ENCODE data around the gene ABHD17C. TPM values are rescaled to one million over a fixed set of nuclear protein-coding genes. Genes with fewer than 3 reads are reported as not detected.

ABHD17C gene
- polyA plus RNA-seq, 1 donor (not counting 4 experiments of a cell fraction or from before 2014, with no cell fraction given), result 23.3 TPM

- H3K9ac ChIP-seq (ENCODE audit: control insufficient read depth, extremely low read depth, insufficient read depth, low read length), result no peak overlapping the region
- no peaks in the 10 kb centered on the region for H3K4me1 ChIP-seq (ENCODE audit: control insufficient read depth, extremely low read depth, insufficient read depth, low read length)
- no peaks in the 10 kb centered on the region for H3K9me3 ChIP-seq (ENCODE audit: control insufficient read depth, low read depth, low read length)
- FAIRE-seq (no peak), DNase-seq (ENCODE audit: low read depth, low spot score) (no peak)
- H3K27me3 ChIP-seq (ENCODE audit: control insufficient read depth, extremely low read depth, insufficient read depth, low read length), result no peaks in the 10 kb centered on the region
- no peak overlapping the region for H3K27ac ChIP-seq (ENCODE audit: control insufficient read depth, insufficient read depth, low read length)
- no peaks in the 10 kb centered on the region for H4K20me1 ChIP-seq (ENCODE audit: control insufficient read depth, extremely low read depth, insufficient read depth, low read length)
- dilution Hi-C loops (cut with MboI; ENCODE audit: extremely low pct_ligation_motif_present, low sequenced_read_pairs), result no loop called here
- H3K36me3 ChIP-seq (ENCODE audit: control insufficient read depth in 2 of 2, extremely low read depth in 1 of 2, insufficient read depth in 2 of 2, low read length in 2 of 2), result no peaks in the 10 kb centered on the region
- TF ChIP-seq CTCF (optimal IDR thresholded peaks at IDR 0.05 in 1 of 3, IDR thresholded peaks at IDR 0.05 in 1 of 3, conservative IDR thresholded peaks at IDR 0.05 in 1 of 3; ENCODE audit: extremely low read depth in 1 of 3, insufficient read depth in 2 of 3, low read length in 3 of 3), result no peak
- TF ChIP-seq EZH2 (IDR thresholded peaks at IDR 0.05; ENCODE audit: low read length), result no peak
- H3K9me1 ChIP-seq (ENCODE audit: control insufficient read depth, extremely low read depth, insufficient read depth, low read length), result no peaks in the 10 kb centered on the region
- no peak overlapping the region for H2AFZ ChIP-seq (ENCODE audit: control insufficient read depth, low read length)
- no peak overlapping the region for H3K4me3 ChIP-seq (ENCODE audit: control insufficient read depth in 2 of 3, extremely low read depth in 1 of 3, insufficient read depth in 2 of 3, low read depth in 1 of 3, low read length in 3 of 3)
- no peak overlapping the region for H3K4me2 ChIP-seq (ENCODE audit: control insufficient read depth, extremely low read depth, insufficient read depth, low read depth, low read length)
- H3K79me2 ChIP-seq (ENCODE audit: control insufficient read depth, insufficient read depth, low read length), result no peaks in the 10 kb centered on the region
These were observed 103.8 kb downstream of the ABHD17C start for GRCh38 chr15:80798911-80799310.

GRCh38 chr15:80800067-80800466 is 105.0 kb downstream of the ABHD17C start:
- Histone ChIP-seq H3K4me2 (ENCODE audit: control insufficient read depth, extremely low read depth, insufficient read depth, low read depth, low read length) (no peak overlapping the region), H3K9me1 (ENCODE audit: control insufficient read depth, extremely low read depth, insufficient read depth, low read length) (no peaks in the 10 kb centered on the region), H3K79me2 (ENCODE audit: control insufficient read depth, insufficient read depth, low read length) (no peaks in the 10 kb centered on the region), H3K4me1 (ENCODE audit: control insufficient read depth, extremely low read depth, insufficient read depth, low read length) (peaks cover 7% of the 10 kb centered on the region), H3K9me3 (ENCODE audit: control insufficient read depth, low read depth, low read length) (no peaks in the 10 kb centered on the region), H3K9ac (ENCODE audit: control insufficient read depth, extremely low read depth, insufficient read depth, low read length) (no peak overlapping the region), H3K4me3 (ENCODE audit: control insufficient read depth in 2 of 3, extremely low read depth in 1 of 3, insufficient read depth in 2 of 3, low read depth in 1 of 3, low read length in 3 of 3) (no peak overlapping the region), H4K20me1 (ENCODE audit: control insufficient read depth, extremely low read depth, insufficient read depth, low read length) (no peaks in the 10 kb centered on the region), H3K27ac (ENCODE audit: control insufficient read depth, insufficient read depth, low read length) (no peak overlapping the region), H3K27me3 (ENCODE audit: control insufficient read depth, extremely low read depth, insufficient read depth, low read length) (no peaks in the 10 kb centered on the region), H3K36me3 (ENCODE audit: control insufficient read depth in 2 of 2, extremely low read depth in 1 of 2, insufficient read depth in 2 of 2, low read length in 2 of 2) (no peaks in the 10 kb centered on the region), H2AFZ (ENCODE audit: control insufficient read depth, low read length) (no peak overlapping the region)
- FAIRE-seq (no peak), DNase-seq (ENCODE audit: low read depth, low spot score) (no peak)
- TF ChIP-seq CTCF (optimal IDR thresholded peaks at IDR 0.05 in 1 of 3, IDR thresholded peaks at IDR 0.05 in 1 of 3, conservative IDR thresholded peaks at IDR 0.05 in 1 of 3; ENCODE audit: extremely low read depth in 1 of 3, insufficient read depth in 2 of 3, low read length in 3 of 3) (no peak), EZH2 (IDR thresholded peaks at IDR 0.05; ENCODE audit: low read length) (no peak)
- dilution Hi-C loops (cut with MboI; ENCODE audit: extremely low pct_ligation_motif_present, low sequenced_read_pairs), result no loop called here

Data from keratinocyte (primary cell).